Activated CD4-positive, alpha-beta T cell treated with anti-CD3 and anti-CD28 coated beads, Interleukin-2, Interleukin-6, amounts not matched to agents 100 ng/mL and 50 ng/mL, durations not matched to agents 16 hours and 8 hours (primary cell): Measurements from ENCODE around the gene PRR35.

Experiments
- DNase-seq: peaks from one replicate; pipeline ENCODE4 v3.0.0-alpha.2; 2020

The PRR35 gene

GRCh38 chr16:549544-550263, 10.5 kb upstream of the PRR35 start:
- no peak for DNase-seq

DNA sequence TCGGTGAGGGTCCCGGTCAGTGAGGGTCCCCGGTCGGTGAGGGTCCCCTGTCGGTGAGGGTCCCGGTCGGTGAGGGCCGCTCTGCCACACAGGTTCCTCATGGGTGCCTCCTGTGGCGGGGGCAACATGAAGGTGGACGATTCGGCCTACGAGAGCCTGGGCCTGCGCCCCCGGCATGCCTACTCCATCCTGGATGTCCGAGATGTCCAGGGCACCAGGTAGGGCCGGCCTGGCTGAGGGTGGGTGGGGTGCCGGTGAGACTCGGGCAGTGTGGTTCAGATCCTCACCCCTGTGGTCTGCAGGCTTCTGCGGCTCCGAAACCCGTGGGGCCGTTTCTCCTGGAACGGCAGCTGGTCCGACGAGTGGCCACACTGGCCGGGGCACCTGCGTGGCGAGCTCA, 9.0 kb upstream of the PRR35 start:
- DNase-seq, result no peak

DNA sequence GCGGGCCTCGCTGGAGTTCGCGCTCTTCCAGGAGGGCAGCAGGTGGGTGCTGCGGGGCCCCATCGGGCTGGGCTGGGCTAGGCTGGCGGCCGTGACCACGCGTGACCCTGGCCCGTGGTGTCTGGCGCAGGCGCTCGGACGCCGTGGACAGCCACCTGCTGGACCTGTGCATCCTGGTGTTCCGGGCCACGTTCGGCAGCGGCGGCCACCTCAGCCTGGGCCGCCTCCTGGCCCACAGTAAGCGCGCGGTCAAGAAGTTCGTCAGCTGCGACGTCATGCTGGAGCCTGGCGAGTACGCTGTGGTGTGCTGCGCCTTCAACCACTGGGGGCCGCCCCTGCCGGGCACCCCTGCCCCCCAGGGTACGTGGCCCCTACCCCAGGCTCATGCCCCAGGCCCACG, 8.0 kb upstream of the PRR35 start:
- no peak for DNase-seq

DNA sequence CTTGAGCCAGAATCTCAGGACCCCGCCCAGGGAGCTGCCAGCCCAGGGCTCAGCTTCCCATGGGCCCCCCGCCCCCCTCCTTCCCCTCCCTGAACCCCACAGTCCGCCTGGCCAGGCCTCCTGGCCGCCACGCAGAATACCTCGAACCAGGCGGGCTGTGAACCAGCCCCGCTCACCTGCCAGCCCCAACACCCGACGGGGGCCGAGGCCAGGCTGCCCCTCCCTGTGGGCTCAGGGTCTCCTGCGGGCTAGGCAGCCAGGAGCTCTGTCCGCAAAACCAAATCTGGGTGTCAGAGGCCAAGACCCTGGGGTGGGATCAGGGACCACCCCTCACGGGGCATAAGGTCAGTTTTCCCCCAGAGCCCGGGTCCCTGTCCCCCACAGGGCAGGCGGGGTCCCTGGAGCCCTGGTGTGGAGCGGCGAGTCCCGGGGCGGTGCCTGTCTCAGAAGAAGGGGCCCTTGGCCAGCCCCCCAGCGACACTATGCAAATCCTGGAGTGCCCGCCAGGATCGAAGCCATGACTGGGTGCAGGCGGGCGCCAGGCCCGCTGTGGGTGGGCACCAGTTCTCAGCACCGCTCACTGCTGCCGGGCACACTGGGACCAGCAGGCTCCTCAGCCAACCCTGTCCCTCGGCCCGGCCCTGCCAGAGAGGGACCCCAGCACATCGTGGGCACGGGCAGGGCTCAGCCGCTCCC, 6.4 kb upstream of the PRR35 start:
- DNase-seq, result no peak

GRCh38 chr16:554297-554621, 5.9 kb upstream of the PRR35 start:
- DNase-seq, result no peak

GRCh38 chr16:554640-555365, 5.4 kb upstream of the PRR35 start:
- no peak for DNase-seq

DNA sequence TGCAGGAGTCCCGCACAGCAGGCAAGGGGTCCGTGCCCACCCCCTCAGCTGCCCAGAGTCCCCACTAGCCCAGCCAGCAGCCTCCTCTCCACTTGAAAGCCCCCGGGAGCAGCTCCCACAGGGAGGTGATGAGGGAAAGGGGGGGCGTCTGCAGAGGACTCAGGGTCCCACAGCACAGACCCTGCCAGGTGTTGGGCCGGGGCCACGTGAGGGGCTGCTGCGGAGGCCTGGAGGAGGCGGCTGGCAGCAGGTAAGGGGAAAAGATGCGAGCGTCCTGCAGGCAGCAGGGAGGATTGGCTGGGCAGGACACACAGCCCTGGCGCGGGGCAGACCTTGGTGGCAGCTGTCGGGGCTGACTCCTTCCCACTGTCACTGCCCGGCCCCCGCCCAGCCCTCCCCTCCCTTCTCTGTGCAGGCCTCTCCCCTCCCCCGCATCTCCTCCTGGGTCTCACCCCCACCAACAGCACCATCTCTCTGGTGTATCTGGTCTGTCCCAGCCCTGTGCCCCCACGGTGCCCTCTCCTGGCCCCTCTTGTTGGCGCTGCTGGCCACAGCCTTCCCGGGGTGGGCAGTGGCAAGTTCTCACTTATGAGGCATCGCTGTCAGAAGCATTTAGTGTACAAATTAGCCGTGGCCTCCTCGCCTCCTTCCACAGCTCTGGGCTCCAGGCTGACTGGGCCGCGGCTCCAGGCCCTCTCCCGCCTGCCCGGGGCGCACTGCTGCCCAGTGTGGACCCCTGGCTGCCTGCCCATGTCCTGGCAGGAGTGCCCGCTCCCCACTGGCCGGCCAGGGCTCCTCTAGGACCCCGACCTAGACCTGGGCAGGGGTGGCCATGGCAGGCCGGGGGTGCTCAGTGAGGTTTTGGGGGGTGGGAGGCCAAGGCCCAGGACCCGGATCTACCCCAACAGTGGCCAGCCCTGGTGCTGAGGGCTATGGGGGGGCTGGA, 4.4 kb upstream of the PRR35 start:
- DNase-seq, result no peak

DNA sequence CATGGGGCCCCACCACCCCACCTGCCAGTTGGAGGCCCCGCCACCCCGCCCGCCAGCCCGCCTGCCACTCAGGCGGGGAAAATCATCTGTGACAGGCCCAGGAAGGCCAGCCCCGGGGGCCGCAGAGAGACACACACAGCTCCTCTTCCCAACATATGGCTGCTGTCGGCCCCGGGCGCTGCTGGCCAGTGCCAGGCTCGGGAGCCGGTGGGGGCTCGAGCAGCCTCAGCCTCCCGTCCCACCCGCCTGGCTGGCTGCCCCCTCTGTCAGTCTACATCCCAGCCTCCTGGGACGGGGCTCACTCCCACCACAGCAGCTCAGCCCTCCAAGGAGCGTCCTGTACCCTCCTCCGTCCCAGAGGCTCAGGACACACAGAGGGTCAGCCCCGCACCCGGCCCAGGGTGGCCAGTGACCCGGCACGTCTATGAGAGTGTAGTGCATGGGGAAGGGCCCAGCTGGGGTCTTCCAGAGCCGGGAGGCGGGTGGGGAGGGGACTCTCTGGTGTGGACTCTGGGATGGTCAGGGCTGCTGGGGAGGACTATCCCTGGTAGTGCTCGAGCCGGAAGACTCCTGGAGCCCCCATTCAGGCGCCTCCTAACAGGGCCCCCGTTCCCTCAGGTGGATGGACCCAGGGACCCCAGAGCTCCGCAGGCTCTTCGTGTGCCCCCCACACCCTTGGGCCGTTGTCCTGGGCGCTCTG, 3.6 kb upstream of the PRR35 start:
- DNase-seq, result no peak

- no peak for DNase-seq
These were observed 2.5 kb upstream of the PRR35 start for GRCh38 chr16:557463-558297.

DNA sequence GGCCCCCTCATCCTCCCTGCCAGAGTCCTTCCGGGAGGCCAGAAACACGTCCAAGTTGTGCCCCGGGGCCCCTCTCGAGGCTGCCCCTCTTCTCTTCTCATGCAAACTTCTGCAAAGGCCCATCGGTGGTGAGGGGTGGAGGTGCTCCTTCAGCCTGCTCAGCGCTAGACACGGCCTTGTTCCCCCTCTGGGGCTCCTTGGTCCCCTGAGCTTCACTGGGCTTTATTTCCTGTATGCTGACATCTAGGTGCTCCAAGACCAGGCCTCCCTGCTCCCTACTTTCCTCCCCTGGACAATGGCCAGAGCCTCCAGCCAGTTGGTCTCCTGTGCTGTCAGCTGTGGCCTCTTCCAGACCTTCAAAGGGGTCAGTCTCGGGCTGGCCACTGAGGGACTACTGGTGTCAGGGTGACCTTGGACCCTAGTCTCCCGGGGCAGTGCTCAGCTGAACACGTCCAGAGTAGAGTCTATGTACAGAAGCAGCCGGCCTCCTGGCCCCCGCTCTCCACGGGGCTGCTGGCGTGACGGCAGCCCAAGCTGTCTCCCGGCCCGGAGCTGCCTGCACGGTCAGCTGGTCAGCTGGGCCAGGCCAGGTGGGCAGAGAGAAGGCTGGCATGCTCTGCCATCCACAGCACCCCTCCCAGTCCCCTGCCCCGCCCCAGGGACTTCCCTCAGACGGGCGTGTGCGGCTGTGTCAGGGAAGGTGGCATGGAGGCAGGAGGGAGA, 1.7 kb upstream of the PRR35 start:
- DNase-seq, result no peak

- DNase-seq, result no peak
These were observed 1.2 kb upstream of the PRR35 start for GRCh38 chr16:559021-559380.

DNA sequence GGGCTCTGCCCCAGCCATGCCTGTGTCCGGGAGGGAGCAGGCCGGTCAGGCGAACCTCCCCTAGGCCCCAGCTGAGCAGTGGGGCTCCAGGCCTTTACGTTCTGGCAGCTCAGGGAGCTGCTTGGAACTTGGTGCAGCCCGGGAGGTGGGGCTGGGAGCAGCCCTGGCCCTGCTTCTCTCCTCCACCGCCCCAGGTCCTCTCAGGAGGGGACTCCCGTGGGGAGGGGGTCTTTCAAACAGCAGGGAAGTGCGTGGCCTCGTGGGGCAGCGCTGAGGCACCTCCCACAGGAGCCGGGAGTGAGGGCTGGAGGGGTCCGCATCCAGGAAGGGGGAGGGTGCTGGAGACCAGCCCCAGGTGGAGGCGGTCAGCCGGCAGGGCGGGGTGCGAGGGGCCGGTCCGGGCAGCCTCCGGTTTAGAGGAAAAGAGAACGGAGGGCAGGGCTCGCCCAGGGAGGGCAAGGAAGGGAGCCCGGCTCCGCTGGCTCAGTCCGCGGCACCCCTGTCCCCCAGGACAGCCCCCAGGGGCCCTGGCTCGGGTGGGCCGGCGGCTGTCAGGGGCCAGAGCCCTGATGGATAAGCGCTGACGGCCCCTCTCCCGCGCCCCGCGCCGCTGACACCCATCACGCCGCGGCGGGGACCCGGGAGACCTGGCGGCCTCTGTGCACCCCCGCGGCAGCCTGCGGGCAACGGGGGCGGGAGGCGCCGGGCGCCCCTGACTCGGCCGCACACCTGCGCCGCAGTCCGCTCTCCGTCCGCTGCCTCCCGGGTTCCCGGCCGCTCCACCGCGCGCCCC, 587 bp upstream of the PRR35 start:
- DNase-seq, result no peak

GRCh38 chr16:560701-561412, 663 bp downstream of the PRR35 start:
- DNase-seq, result no peak

- DNase-seq, result no peak
These were observed 1.2 kb downstream of the PRR35 start for GRCh38 chr16:561413-561794.

DNA sequence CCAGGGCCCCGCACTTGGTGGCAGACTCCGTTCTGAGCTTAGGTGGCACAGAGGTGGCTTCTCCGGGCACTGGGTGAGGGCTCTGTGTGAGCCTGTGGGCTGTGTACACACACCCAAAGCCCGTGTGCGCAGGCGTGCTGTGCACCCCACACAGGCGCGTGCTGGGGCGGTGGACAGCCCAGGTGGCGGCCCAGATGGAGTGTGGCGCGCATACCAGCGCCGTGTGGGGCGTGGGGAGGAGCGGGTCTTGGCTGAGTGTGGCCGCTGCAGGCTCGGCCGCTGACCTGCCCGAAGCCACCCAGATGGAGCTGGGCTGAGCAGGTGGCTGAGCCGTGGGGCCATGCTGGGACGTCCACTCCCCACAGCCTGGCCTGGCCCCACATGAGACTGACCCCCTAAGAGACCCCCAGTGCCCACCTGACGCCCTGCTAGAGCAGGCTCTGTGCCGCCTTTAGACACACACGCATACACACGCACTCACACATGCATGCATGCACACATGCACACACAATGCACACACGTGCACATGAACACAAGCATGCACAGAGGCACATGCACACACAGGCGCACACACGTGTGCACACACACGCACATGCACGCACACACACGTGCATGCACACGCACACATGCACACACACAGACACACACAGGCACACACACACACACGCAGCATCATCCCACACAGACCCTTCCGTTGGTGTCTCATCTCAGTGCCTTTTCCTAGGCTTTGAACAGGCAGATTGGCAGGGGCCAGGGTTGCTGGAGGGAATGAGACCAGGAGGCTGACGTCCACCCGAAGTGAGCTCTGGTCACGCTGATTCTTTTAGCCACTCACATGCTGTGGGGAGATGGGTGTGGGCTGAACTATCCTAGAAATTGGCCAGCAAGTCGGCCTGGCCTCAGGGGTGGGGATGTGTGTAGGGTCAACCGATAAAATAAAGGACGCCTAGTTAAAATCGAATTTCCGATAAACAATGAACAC, 2.1 kb downstream of the PRR35 start:
- DNase-seq, result no peak

GRCh38 chr16:563072-563644, 3.0 kb downstream of the PRR35 start:
- no peak for DNase-seq

- no peak for DNase-seq
These were observed 4.7 kb downstream of the PRR35 start for GRCh38 chr16:564690-565418.
